B cell (primary cell): Measurements from ENCODE around the gene UAP1L1. TPM values are rescaled to one million over a fixed set of nuclear protein-coding genes. Genes with fewer than 3 reads are reported as not detected.
A peak's percentile ranks its signal among the peaks of the same experiment; 100 is the strongest.

ENCODE experiments used
- ATAC-seq: fragments of 200-7000 bp; cut with Tn5 transposase; one replicate; pipeline ENCODE4 v1.10.0; 2021; ENCODE audit warnings: low read depth, mild to moderate bottlenecking, moderate number of reproducible peaks, moderate library complexity
- CTCF ChIA-PET: fragments of 350-600 bp; sonication (Branson Sonifier 250); formaldehyde crosslinking; loops from one replicate; lab custom pipeline; 2021; ENCODE audit warnings: antibody characterized with exemption, inconsistent platforms; lab: Charles Lee
- POLR2A ChIA-PET: fragments of 350-600 bp; sonication (Branson Sonifier 250); formaldehyde crosslinking; loops from one replicate; lab custom pipeline; 2021; ENCODE audit warnings: antibody characterized with exemption; lab: Charles Lee
- DNase-seq: peaks from one replicate; pipeline ENCODE4 v3.0.0; 2013
- H2AFZ ChIP-seq: 2 replicates; pipeline ENCODE4 v1.6.1; 2012; ENCODE audit warnings: mild to moderate bottlenecking, low read depth, low read length; ENCODE audit not compliant: insufficient read depth, poor library complexity, severe bottlenecking
- H3K27ac ChIP-seq, 2 donors: 1 replicate in 1 of 2; 2 replicates in 1 of 2; pipeline ENCODE4 v1.5.1; 2012 to 2013; ENCODE audit warnings: low read length in 2 of 2, mild to moderate bottlenecking in 2 of 2, moderate library complexity in 1 of 2
- H3K27me3 ChIP-seq, 4 experiments: fragments of 200-600 bp in 1 of 4; sonication (generic) in 1 of 4; replicated peaks in 1 of 4; 1 replicate in 2 of 4; 2 replicates in 2 of 4; pipeline versions ENCODE4 v1.6.1 to v1.7.0; 2013 to 2016; ENCODE audit warnings: low read length in 3 of 4, mild to moderate bottlenecking in 2 of 4, mixed read lengths in 1 of 4, moderate library complexity in 1 of 4; ENCODE audit not compliant: insufficient read depth in 4 of 4, control insufficient read depth in 3 of 4; ENCODE audit errors: control extremely low read depth in 1 of 4
- H3K36me3 ChIP-seq, 2 experiments: replicated peaks in 1 of 2; 1 replicate in 1 of 2; 2 replicates in 1 of 2; pipeline versions ENCODE4 v1.6.1 to v1.7.1; 2013; ENCODE audit warnings: low read length in 1 of 2; ENCODE audit not compliant: insufficient read depth in 2 of 2, control insufficient read depth in 1 of 2; ENCODE audit errors: control extremely low read depth in 1 of 2, extremely low read depth in 1 of 2
- H3K4me1 ChIP-seq, 2 donors: fragments of 200-600 bp in 1 of 2; sonication (generic) in 1 of 2; 1 replicate in 1 of 2; 2 replicates in 1 of 2; pipeline versions ENCODE4 v1.5.1 to v1.6.1; 2013 to 2017; ENCODE audit warnings: low read length in 2 of 2; ENCODE audit not compliant: control insufficient read depth in 2 of 2, insufficient read depth in 2 of 2
- H3K4me2 ChIP-seq: replicated peaks from 2 replicates; pipeline ENCODE3; 2012; ENCODE audit warnings: mild to moderate bottlenecking, low read depth, low read length; ENCODE audit not compliant: poor library complexity, severe bottlenecking
- H3K4me3 ChIP-seq, 5 experiments: fragments of 200-600 bp in 1 of 5; sonication (generic) in 1 of 5; 1 replicate in 3 of 5; 2 replicates in 2 of 5; pipeline versions ENCODE4 v1.5.1 to v1.7.0; 2011 to 2016; ENCODE audit warnings: low read length in 4 of 5, mild to moderate bottlenecking in 4 of 5, low read depth in 2 of 5, control low read depth in 1 of 5, moderate library complexity in 1 of 5; ENCODE audit not compliant: insufficient read depth in 1 of 5; ENCODE audit errors: control extremely low read depth in 1 of 5, extremely low read depth in 1 of 5
- H3K79me2 ChIP-seq: fragments of 200-600 bp; sonication (generic); one replicate; pipeline ENCODE4 v1.6.0; 2016; ENCODE audit warnings: low read length; ENCODE audit not compliant: control insufficient read depth, insufficient read depth
- H3K9ac ChIP-seq: fragments of 200-600 bp; sonication (generic); 2 replicates; pipeline ENCODE4 v1.6.1; 2017; ENCODE audit warnings: mild to moderate bottlenecking, low read length, moderate library complexity
- H3K9me3 ChIP-seq, 3 donors: one replicate each; pipeline versions ENCODE4 v1.6.1 to v1.7.1; 2013; ENCODE audit warnings: low read length in 2 of 3; ENCODE audit not compliant: control insufficient read depth in 2 of 3, insufficient read depth in 1 of 3; ENCODE audit errors: control extremely low read depth in 1 of 3
- H4K20me1 ChIP-seq: 2 replicates; pipeline ENCODE4 v1.6.0; 2012; ENCODE audit warnings: mild to moderate bottlenecking, low read length; ENCODE audit not compliant: insufficient read depth, control insufficient read depth, poor library complexity, severe bottlenecking
- H3K27ac Mint-ChIP-seq: one replicate; pipeline ENCODE4 v1.8.0; 2021; ENCODE audit warnings: mixed read lengths
- H3K27me3 Mint-ChIP-seq: one replicate; pipeline ENCODE4 v1.8.0; 2021; ENCODE audit warnings: mixed read lengths
- H3K4me1 Mint-ChIP-seq: one replicate; pipeline ENCODE4 v1.8.0; 2021; ENCODE audit warnings: mixed read lengths
- H3K4me3 Mint-ChIP-seq: one replicate; pipeline ENCODE4 v1.8.0; 2021; ENCODE audit warnings: mixed read lengths
- H3K9me3 Mint-ChIP-seq: one replicate; pipeline ENCODE4 v1.8.0; 2022; ENCODE audit warnings: mixed read lengths; ENCODE audit not compliant: insufficient read depth
- EZH2 ChIP-seq: IDR thresholded peaks from 2 replicates; pipeline ENCODE4 v1.6.1; 2012; ENCODE audit warnings: borderline replicate concordance, low read depth, mild to moderate bottlenecking, moderate library complexity, low read length; ENCODE audit not compliant: insufficient read depth, poor library complexity, severe bottlenecking
- WGBS: methylation state at CpG from one replicate; pipeline ENCODE4 v1.1.5; 2013; ENCODE audit warnings: missing lambda C conversion rate; ENCODE audit not compliant: insufficient coverage; 5-methylcytosine and 5-hydroxymethylcytosine counted together
- intact Hi-C: fragments of 100-400 bp; cut with micrococcal nuclease; formaldehyde crosslinking; loops from one replicate; pipeline ENCODE4 v1.10.0; 2022
- polyA plus RNA-seq: library from polyadenylated mRNA; depleted of rRNA; stranded (reverse); fragments of >200 nt; gene quantifications from 2 replicates; pipeline ENCODE4 v1.2.3, GENCODE V29; 2012
- total RNA-seq, 2 donors: library from RNA; stranded (reverse); fragments of 120-200 nt in 1 of 2; gene quantifications; 1 replicate in 1 of 2; 2 replicates in 1 of 2; pipeline versions ENCODE4 v1.2.3 to v1.2.4, GENCODE V29; 2013 to 2022
- TF ChIP-seq, protein P1 (sequence below): fragments of 200-600 bp; IDR thresholded peaks from one replicate; pipeline ENCODE4 v1.8.0; 2022; ENCODE audit warnings: antibody characterized with exemption, mild to moderate bottlenecking

The UAP1L1 gene
- total and polyA plus RNA-seq, 2 donors (not counting 1 experiment from before 2014, with no cell fraction given) = 29.1 to 47.6 TPM

DNA sequence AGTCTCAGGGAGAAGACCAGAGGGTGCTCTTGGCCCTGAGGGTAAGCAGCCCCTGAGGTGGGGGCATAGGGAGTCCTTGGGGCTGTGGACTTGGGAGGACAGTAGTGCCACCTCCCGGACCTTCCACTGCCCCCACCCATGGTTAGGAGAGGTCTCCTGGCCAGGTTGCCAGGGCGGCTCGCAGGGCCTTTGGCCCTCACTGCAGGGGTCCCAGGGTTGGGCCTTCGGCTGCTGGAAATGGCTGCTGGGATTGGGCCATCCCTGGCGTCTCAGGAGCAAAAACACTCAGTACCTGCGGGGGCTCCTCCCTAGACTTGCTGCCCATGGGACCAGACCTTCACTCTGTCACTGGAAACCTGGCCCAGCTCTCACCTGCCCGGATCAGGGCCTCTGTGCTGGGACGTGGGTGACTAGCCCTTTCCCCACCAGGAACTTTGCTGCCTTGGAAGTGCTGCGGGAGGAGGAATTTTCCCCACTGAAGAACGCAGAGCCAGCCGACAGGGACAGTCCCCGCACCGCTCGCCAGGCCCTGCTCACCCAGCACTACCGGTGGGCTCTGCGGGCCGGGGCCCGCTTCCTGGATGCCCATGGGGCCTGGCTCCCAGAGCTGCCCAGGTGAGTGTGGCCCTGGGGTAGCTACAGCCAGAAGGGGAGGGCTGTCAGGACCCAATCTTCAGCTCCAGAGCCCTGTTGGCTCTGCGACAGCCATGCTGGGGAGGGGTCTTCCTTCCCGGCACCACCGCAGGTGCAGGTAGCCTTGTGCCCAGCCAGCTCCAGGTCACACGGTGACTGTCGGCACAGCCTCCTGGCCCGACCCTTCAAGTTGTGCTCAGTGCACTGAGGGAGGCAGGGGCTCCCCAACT is 3.2 kb downstream of the UAP1L1 start:
- Histone ChIP-seq H2AFZ (no peak overlapping the region), H4K20me1 (peaks cover 26% of the 10 kb centered on the region), H3K79me2 (peaks cover 12% of the 10 kb centered on the region), H3K27ac (no peak overlapping the region), H3K27me3 (no peaks in the 10 kb centered on the region), H3K9ac (no peak overlapping the region), H3K9me3 (no peaks in the 10 kb centered on the region), H3K4me1 (peaks cover 11 to 40% of the 10 kb centered on the region in 2 donors), H3K4me3 (no peak overlapping the region), H3K4me2 (no peak overlapping the region), H3K36me3 (peaks cover 0 to 29% of the 10 kb centered on the region in 2 experiments)
- 98% methylated on average over 19 of the region's 24 CpGs for WGBS
- ATAC-seq (no peak), DNase-seq (no peak)
- intact Hi-C loops = no loop called here
- no peak for TF ChIP-seq EZH2
- TF ChIP-seq, protein P1, sequence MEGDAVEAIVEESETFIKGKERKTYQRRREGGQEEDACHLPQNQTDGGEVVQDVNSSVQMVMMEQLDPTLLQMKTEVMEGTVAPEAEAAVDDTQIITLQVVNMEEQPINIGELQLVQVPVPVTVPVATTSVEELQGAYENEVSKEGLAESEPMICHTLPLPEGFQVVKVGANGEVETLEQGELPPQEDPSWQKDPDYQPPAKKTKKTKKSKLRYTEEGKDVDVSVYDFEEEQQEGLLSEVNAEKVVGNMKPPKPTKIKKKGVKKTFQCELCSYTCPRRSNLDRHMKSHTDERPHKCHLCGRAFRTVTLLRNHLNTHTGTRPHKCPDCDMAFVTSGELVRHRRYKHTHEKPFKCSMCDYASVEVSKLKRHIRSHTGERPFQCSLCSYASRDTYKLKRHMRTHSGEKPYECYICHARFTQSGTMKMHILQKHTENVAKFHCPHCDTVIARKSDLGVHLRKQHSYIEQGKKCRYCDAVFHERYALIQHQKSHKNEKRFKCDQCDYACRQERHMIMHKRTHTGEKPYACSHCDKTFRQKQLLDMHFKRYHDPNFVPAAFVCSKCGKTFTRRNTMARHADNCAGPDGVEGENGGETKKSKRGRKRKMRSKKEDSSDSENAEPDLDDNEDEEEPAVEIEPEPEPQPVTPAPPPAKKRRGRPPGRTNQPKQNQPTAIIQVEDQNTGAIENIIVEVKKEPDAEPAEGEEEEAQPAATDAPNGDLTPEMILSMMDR = no peak
- ChIA-PET CTCF (interaction anchor here (0.9 to 1.5 kb wide), 2 partner anchors 17 to 34 kb away, joined by 3 read pairs; no protein-coding TSS in a partner anchor), POLR2A (no interaction called here)
- Mint-ChIP-seq H3K4me3 (peak overlapping the region; percentile 61), H3K4me1 (peaks cover 27% of the 10 kb centered on the region), H3K9me3 (no peaks in the 10 kb centered on the region), H3K27me3 (no peaks in the 10 kb centered on the region), H3K27ac (peak overlapping the region; percentile 67)
